Adrenal gland (tissue), 12 donors: ENCODE data around the gene B3GALT6. TPM values are rescaled to one million over a fixed set of nuclear protein-coding genes. Genes with fewer than 3 reads are reported as not detected.

Experiments
- DNase-seq, 7 donors: peaks; one replicate each; pipeline ENCODE4 v3.0.0-alpha.2; 2019 to 2020
- H3K27ac ChIP-seq, 5 donors: fragments of 200-600 bp; sonication (generic) in 4 of 5; 1 replicate in 3 of 5; 2 replicates in 2 of 5; pipeline versions ENCODE4 v1.5.1 to v1.8.0; 2016 to 2020; ENCODE audit warnings: mild to moderate bottlenecking in 1 of 5
- H3K27me3 ChIP-seq: fragments of 200-600 bp; 2 replicates; pipeline ENCODE4 v1.8.0; 2021
- H3K36me3 ChIP-seq, 2 donors: fragments of 200-600 bp; replicated peaks in 1 of 2; 1 replicate in 1 of 2; 2 replicates in 1 of 2; pipeline versions ENCODE4 v1.5.1 to v1.8.0; 2018 to 2022
- H3K4me1 ChIP-seq, 2 donors: fragments of 200-600 bp; replicated peaks in 1 of 2; 1 replicate in 1 of 2; 2 replicates in 1 of 2; pipeline versions ENCODE4 v1.5.1 to v1.8.0; 2018 to 2021
- H3K4me3 ChIP-seq, 4 donors: fragments of 200-600 bp; sonication (generic) in 3 of 4; one replicate each; pipeline ENCODE4 v1.5.1; 2016 to 2018
- H3K9me3 ChIP-seq, 3 donors: fragments of 200-600 bp; sonication (generic) in 1 of 3; replicated peaks in 1 of 3; 1 replicate in 2 of 3; 2 replicates in 1 of 3; pipeline versions ENCODE4 v1.5.1 to v1.8.0; 2016 to 2021
- POLR2A ChIP-seq, 2 donors: fragments of 450-650 bp; IDR thresholded peaks; one replicate each; pipeline ENCODE4 v1.6.1; 2017; ENCODE audit warnings: antibody characterized with exemption in 2 of 2, mild to moderate bottlenecking in 2 of 2, moderate library complexity in 1 of 2
- WGBS, 4 donors: extraction: QIAGEN DNeasy Blood & Tissue Kit in 2 of 4; methylation state at CpG; one replicate each; pipeline versions ENCODE4 v1.1.5 to v1.1.7; 2013 to 2017; 5-methylcytosine and 5-hydroxymethylcytosine counted together
- intact Hi-C, 2 donors: fragments of 100-400 bp; cut with DNase I; formaldehyde crosslinking; loops; one replicate each; pipeline versions ENCODE4 v1.14.1 to v1.15.0; 2022 to 2023
- polyA plus RNA-seq, 3 donors: library from polyadenylated mRNA; stranded (reverse); fragments of 200-250 nt in 2 of 3; fragments of 350-450 nt in 1 of 3; fragmentation: Illumina TruSeq in 1 of 3; extraction: RNeasy Lipid Tissue Mini Kit (QIAGEN cat#74804) in 1 of 3; gene quantifications; one replicate each; pipeline ENCODE4 v1.2.3, GENCODE V29; 2013 to 2014
- total RNA-seq, 9 donors: library from RNA; depleted of rRNA in 4 of 9; stranded (reverse); fragments of >200 nt in 4 of 9; fragments of 120-200 nt in 1 of 9; fragmentation: NEBNext Ultra II Directional in 1 of 9; extraction: Animal tissue kit (Norgen Biotek cat#: 25700) in 1 of 9; gene quantifications; one replicate each; pipeline versions ENCODE4 v1.1.0 to v1.2.4, GENCODE V29; 2013 to 2023
- TF ChIP-seq, protein P1 (sequence below), 6 experiments: fragments of 450-650 bp in 4 of 6; fragments of 200-600 bp in 2 of 6; sonication (generic) in 1 of 6; IDR thresholded peaks; 1 replicate in 5 of 6; 2 replicates in 1 of 6; pipeline versions ENCODE4 v1.5.1 to v1.8.0; 2016 to 2021; ENCODE audit warnings: antibody characterized with exemption in 6 of 6, mild to moderate bottlenecking in 2 of 6, moderate library complexity in 1 of 6
- donor health status: healthy with polysubstance abuse.
- donor health status: Bipolar disorder and iron deficiency.
- donor health status: DM: yes; HTN: yes; CAD: no.
- donor health status: DM: no; HTN: no; CAD: no.
- donor health status: DM: no; HTN: no; CAD: no.
- donor health status: DM: yes; HTN: yes; CAD: no.

B3GALT6 gene
- total and polyA plus RNA-seq, 12 donors: 7.2 to 39.4 (median 16.7) TPM

DNA sequence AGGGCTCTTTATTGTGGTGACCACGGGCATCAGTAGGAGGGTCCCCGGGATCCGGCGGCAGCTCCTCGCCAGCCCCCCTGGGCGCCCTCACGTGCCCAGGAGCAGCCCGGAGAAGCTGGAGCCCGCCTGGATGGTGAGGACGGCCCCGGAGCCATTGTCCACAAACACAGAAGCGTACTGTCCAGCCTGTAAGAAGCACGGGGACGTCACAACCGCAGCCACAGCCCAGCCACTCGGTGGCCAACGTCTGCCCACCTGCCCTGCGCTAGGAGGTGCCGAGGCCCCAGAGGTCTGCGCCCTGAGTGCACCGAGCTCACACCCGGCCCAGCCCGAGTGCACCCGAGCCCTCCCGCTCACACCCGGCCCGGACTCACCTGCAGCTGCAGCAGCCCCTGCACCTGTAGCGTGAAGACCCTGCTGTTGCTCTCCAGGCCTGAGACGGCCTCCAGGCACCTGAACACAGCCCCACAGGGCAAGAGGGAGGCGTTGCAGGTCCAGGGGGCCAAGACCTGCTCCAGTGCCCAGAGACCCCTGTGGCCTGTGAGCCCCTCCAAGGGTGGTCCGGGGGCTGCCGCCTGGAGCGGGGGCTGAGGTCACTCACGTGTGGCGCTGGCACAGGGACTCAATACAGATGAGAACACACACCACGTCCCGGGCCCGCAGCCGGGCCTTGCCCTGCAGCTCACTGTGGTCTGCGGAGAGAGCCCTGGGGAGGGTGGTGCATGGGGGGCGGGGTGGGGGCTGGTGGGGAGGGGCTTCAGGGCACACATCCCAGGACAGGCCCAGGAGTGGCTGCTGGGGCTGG, 10.6 kb downstream of the B3GALT6 start:
- H3K4me1 ChIP-seq: no peaks in the 10 kb centered on the region
- no peaks in the 10 kb centered on the region for H3K9me3 ChIP-seq
- WGBS, 4 donors: 83 to 95% (median 88%) methylated on average over 8 to 41 of the region's 41 CpGs
- TF ChIP-seq POLR2A (IDR thresholded peaks at IDR 0.05): no peak
- TF ChIP-seq, protein P1, sequence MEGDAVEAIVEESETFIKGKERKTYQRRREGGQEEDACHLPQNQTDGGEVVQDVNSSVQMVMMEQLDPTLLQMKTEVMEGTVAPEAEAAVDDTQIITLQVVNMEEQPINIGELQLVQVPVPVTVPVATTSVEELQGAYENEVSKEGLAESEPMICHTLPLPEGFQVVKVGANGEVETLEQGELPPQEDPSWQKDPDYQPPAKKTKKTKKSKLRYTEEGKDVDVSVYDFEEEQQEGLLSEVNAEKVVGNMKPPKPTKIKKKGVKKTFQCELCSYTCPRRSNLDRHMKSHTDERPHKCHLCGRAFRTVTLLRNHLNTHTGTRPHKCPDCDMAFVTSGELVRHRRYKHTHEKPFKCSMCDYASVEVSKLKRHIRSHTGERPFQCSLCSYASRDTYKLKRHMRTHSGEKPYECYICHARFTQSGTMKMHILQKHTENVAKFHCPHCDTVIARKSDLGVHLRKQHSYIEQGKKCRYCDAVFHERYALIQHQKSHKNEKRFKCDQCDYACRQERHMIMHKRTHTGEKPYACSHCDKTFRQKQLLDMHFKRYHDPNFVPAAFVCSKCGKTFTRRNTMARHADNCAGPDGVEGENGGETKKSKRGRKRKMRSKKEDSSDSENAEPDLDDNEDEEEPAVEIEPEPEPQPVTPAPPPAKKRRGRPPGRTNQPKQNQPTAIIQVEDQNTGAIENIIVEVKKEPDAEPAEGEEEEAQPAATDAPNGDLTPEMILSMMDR (IDR thresholded peaks at IDR 0.05): no peak
- no peak for DNase-seq
- H3K27me3 ChIP-seq: peaks cover 20% of the 10 kb centered on the region
- intact Hi-C loops: no loop called here
- H3K4me3 ChIP-seq: no peak overlapping the region
- no peaks in the 10 kb centered on the region for H3K36me3 ChIP-seq
- H3K27ac ChIP-seq: no peak overlapping the region

DNA sequence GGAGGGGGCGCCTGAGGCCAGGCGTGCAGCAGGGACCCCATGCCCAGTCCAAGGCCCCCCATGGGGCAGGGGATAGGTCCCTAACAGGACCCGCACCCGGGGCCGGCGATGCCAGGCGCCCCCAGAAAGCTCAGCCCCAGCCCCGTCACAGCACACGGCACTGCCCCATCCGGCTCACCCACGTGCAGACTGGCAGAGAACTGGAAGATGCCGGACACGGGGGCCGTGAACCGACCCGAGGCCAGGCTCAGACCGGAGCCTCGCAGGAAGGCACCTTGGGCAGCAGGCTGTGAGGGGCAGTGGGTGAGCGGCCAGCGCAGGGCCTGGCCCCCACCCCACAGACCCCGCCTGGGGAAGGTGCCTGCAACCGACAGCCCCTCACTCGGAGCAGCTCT, 11.2 kb downstream of the B3GALT6 start:
- H3K27ac ChIP-seq: no peak overlapping the region
- intact Hi-C loops: no loop called here
- H3K36me3 ChIP-seq: no peaks in the 10 kb centered on the region
- no peaks in the 10 kb centered on the region for H3K4me1 ChIP-seq
- no peak for DNase-seq
- no peaks in the 10 kb centered on the region for H3K9me3 ChIP-seq
- H3K27me3 ChIP-seq: peaks cover 18% of the 10 kb centered on the region
- 84 to 93% (median 89%) methylated on average over 10 to 23 of the region's 23 CpGs for WGBS, 4 donors
- TF ChIP-seq, protein P1 (IDR thresholded peaks at IDR 0.05): no peak
- no peak for TF ChIP-seq POLR2A (IDR thresholded peaks at IDR 0.05)
- H3K4me3 ChIP-seq: no peak overlapping the region

DNA sequence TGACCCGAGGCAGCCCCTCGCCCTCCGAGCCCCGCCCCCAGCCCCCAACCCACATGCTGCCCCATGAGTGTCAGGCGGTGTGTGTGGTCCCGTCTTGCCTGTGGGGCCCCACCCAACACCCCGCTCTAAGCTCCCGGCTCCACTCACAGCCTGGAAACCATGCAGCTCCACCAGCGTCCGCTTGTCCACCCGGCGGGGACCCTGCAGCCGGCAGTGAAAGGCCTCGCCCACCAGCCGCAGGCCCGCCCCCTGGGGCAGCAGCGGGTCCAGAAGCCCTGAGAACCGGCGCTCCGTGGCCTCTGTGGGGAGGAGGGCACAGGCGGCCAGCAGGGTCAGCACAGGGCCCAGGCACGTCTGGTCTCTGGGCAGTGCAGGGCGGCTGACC, 11.8 kb downstream of the B3GALT6 start:
- no peaks in the 10 kb centered on the region for H3K36me3 ChIP-seq
- no peak overlapping the region for H3K4me3 ChIP-seq
- no peak for DNase-seq
- 53 to 83% (median 62%) methylated on average over 2 to 23 of the region's 23 CpGs for WGBS, 4 donors
- intact Hi-C loops: no loop called here
- H3K27ac ChIP-seq: no peak overlapping the region
- TF ChIP-seq POLR2A (IDR thresholded peaks at IDR 0.05): no peak
- TF ChIP-seq, protein P1 (IDR thresholded peaks at IDR 0.05): no peak
- H3K27me3 ChIP-seq: peaks cover 13% of the 10 kb centered on the region
- H3K9me3 ChIP-seq: no peaks in the 10 kb centered on the region
- H3K4me1 ChIP-seq: no peaks in the 10 kb centered on the region

DNA sequence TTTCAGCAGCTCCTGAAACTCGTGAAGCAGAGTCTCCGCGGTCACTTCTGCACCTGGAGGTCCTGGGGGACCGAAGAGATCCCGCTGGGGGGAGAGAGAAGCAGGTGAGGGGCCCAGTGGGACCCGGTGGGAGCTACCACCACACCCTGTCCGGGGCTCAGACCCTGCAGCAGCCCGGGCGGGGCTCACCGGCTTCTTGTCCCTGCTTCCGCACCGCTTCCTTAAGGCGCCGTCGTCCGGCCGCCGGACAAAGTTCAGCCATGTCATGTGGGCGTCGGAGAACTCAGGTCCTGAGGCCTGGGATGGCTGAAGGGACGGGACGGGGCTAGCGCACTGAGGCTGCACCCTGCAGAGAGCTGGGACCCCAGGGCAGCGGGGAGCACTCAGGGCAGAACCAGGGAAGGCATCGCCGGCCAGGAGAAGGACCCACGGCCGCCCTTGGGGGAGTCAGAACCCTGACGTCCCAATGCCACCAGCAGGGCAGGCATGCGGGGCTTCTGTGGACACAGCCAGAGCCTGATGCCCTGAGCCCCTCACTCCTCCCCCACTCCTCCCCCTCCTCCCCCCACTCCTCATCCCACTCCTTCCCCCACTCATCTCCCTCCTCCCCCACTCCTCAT, 12.3 kb downstream of the B3GALT6 start:
- TF ChIP-seq POLR2A (IDR thresholded peaks at IDR 0.05): no peak
- TF ChIP-seq, protein P1 (IDR thresholded peaks at IDR 0.05): no peak
- Histone ChIP-seq H3K27ac (no peak overlapping the region), H3K27me3 (peaks cover 13% of the 10 kb centered on the region), H3K4me3 (no peak overlapping the region), H3K4me1 (no peaks in the 10 kb centered on the region), H3K36me3 (no peaks in the 10 kb centered on the region), H3K9me3 (no peaks in the 10 kb centered on the region)
- no peak for DNase-seq
- intact Hi-C loops: no loop called here
- 74 to 84% (median 76%) methylated on average over 19 to 30 of the region's 30 CpGs for WGBS, 4 donors
